Islet of Langerhans (tissue), 1 donor: Measurements from ENCODE around the gene HMMR.
"Not testable (repeated sequence)": the region's sequence is repeated elsewhere in the genome, so short reads cannot be mapped to it uniquely, and the experiment has no call there.

ENCODE experiments used
- FAIRE-seq: peaks from one replicate; lab custom pipeline; 2011; peaks lifted over from hg19 to GRCh38; lab: Jason Lieb, UNC

The HMMR gene

GRCh38 chr5:163506726-163507125 lies 46.3 kb downstream of the HMMR start:
- FAIRE-seq = no peak

GRCh38 chr5:163508753-163509152 lies 48.3 kb downstream of the HMMR start:
- FAIRE-seq = no peak

- FAIRE-seq = no peak
Measured at GRCh38 chr5:163509291-163509951, 49.0 kb downstream of the HMMR start.

DNA sequence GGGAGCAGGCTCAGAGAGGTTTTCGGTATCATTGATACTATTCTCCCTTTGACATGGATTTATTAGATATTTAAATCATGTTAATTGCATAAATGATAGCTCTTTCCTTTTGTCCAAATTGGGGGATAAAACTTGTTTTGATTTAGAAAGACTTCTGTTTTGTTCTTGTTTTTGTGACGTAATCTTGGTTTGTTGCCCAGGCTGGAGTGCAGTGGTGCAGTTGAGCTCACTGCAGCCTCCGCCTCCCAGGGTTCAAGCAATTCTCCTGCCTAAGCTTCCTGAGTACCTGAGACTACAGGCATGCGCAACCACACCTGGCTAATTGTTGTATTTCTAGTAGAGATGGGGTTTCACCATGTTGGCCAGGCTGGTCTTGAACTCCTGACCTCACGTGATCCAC lies 52.1 kb downstream of the HMMR start:
- FAIRE-seq = no peak

DNA sequence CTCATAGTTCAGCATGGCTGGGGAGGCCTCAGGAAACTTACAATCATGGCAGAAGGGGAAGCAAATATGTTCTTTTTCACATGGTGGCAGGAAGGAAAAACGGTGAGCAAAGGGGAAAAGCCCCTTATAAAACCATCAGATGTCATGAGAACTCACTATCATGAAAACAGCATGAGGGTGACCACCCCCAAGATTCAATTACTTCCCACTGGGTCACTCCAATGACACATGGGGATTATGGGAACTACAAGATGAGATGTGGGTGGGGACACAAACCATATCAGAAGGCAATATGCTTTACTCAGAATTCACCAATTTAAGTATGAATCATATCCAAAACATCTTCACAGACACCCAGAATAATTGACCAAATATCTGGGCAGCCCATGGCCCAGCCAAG lies 64.7 kb downstream of the HMMR start:
- FAIRE-seq = no peak

DNA sequence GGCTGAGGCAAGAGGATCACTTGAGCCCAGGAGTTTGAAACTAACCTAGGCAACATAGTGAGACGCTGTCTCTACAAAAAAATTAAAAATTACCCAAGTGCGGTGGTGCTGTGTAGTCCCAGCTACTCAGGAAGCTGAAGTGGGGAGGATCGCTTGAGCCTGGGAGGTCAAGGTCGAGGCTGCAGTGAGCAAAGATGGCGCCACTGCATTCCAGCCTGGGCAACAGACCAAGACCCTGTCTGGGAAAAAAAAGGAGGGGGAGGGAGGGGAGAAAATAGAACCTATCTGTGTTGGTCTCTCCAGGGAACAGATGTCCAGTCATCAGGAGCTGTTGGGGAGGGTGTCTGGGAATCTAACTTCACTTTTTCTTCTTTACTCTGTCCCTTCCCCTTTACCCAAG lies 69.3 kb downstream of the HMMR start:
- FAIRE-seq = no peak

- FAIRE-seq = no peak
Measured at GRCh38 chr5:163531272-163531671, 70.8 kb downstream of the HMMR start.

GRCh38 chr5:163532171-163533084 lies 72.0 kb downstream of the HMMR start:
- no peak for FAIRE-seq

DNA sequence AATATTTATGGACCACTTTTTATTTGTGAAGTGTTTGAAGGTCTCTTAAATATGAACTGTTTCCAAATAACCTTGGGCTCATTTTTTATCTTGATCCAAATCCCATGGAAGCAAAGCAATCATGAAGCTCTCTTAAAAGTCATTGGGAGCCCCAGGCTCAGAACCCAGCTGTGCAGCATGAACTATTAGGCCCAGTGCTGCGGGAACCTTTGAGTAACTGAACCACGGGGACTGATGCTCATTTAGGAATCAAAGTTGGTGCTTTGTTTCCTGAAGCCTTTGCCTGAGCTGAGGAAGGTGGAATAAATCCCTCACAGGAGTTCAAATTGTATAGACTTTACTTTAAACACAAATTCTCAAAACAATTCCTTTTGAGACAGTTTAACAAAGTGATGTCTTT lies 72.8 kb downstream of the HMMR start:
- FAIRE-seq = no peak

GRCh38 chr5:163534492-163535094 lies 74.2 kb downstream of the HMMR start:
- FAIRE-seq = no peak

- no peak for FAIRE-seq
Measured at GRCh38 chr5:163535290-163535689, 74.9 kb downstream of the HMMR start.

GRCh38 chr5:163536442-163536841 lies 76.0 kb downstream of the HMMR start:
- FAIRE-seq = not testable (repeated sequence)

GRCh38 chr5:163540696-163541095 lies 80.3 kb downstream of the HMMR start:
- FAIRE-seq = no peak
